SK-N-MC (cell line): Measurements from ENCODE around the gene MEGF9.

Experiments used
- EZH2 ChIP-seq: fragments of 200-600 bp; sonication (generic); IDR thresholded peaks from one replicate; pipeline ENCODE4 v1.6.1; 2017; ENCODE audit warnings: antibody characterized with exemption
- FOXP2 ChIP-seq: optimal IDR thresholded peaks from 2 replicates; pipeline ENCODE3; 2011; ENCODE audit warnings: mild to moderate bottlenecking, moderate library complexity; ENCODE audit not compliant: insufficient read depth; ENCODE audit errors: extremely low read length, control extremely low read depth
- POLR2AphosphoS5 ChIP-seq: IDR thresholded peaks from 2 replicates; pipeline ENCODE4 v1.6.1; 2012; ENCODE audit warnings: mild to moderate bottlenecking, low read depth, low read length, borderline replicate concordance

DNA sequence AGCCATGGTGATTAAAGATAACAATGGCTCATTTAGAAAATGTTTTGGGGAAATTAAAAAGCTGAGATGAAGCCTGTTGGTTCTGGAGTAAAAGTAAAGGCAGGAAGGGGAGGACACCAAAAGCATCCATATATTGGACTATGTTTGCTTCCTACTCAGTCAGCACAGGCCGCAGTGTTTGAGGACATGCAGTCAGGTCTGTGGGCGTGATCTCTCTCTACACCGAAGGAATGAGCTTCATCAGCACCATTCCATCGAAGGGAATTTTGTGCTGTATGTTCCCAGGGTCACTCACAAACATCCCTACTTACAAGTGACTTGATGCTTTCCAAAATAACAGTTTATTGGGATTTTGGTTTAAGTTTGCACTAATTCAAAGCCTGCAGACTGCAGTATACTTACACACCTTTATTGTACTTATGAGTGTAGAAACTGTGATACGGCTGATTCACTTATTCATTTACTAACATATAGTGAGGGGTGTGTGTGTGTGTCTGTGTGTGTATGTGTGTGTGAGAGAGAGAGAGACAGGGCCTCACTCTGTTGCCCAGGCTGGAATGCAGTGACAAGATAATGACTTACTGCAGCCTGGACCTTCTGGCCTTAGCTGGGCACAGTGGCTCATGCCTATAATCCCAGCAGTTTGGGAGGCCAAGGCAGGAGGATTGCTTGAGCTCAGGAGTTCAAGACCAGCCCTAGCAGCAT, 120.9 kb downstream of the MEGF9 start:
- TF ChIP-seq EZH2 (no peak), POLR2AphosphoS5 (no peak), FOXP2 (no peak)
